ENCODE results near the gene AIFM1. TPM values are rescaled to one million over a fixed set of nuclear protein-coding genes. Genes with fewer than 3 reads are reported as not detected.

The AIFM1 gene
- polyA plus RNA-seq, 2 of the 4 experiments (the other 2 are of a cell fraction), result 90.2 to 103 TPM

GRCh38 chrX:130114141-130114588 lies 51.5 kb downstream of the AIFM1 start:
- FAIRE-seq (no peak), ATAC-seq (no peak), DNase-seq (ENCODE audit: low read depth in 1 of 2, low spot score in 1 of 2) (no peak)
- ChIA-PET CTCF (interaction anchor here (1.2 kb wide), 1 partner anchor 35 kb away, joined by 6 read pairs; no protein-coding TSS in a partner anchor), POLR2A (interaction anchor here (1.2 kb wide), 1 partner anchor 51 kb away, joined by 4 read pairs; the partner anchor contains the start of gene AIFM1)
- no peaks in the 10 kb centered on the region for H3K9me3 ChIP-seq
- WGBS (ENCODE audit: missing lambda C conversion rate), result 60% methylated on average over 9 of the region's 9 CpGs
- TF ChIP-seq ZSCAN20 (CRISPR knock-in tag; IDR thresholded peaks at IDR 0.05), result no peak
- TF ChIP-seq ESRRA (IDR thresholded peaks at IDR 0.05; ENCODE audit: borderline replicate concordance, low read length), result no peak
- TF ChIP-seq GATA3 (IDR thresholded peaks at IDR 0.05; ENCODE audit: borderline replicate concordance), result no peak
- no peak for TF ChIP-seq KDM1A (IDR thresholded peaks at IDR 0.05; ENCODE audit: low read depth)
- TF ChIP-seq USF2 (IDR thresholded peaks at IDR 0.05), result no peak
- no peak for TF ChIP-seq PBX3 (IDR thresholded peaks at IDR 0.05)
- TF ChIP-seq RFX5 (IDR thresholded peaks at IDR 0.05), result no peak
- TF ChIP-seq HOXA7 (CRISPR knock-in tag; IDR thresholded peaks at IDR 0.05), result no peak
- no peak for TF ChIP-seq ELK1 (IDR thresholded peaks at IDR 0.05; ENCODE audit: low read depth, low read length)
- TF ChIP-seq BCL3 (IDR thresholded peaks at IDR 0.05), result no peak
- no peak for TF ChIP-seq MAZ (IDR thresholded peaks at IDR 0.05; ENCODE audit: borderline replicate concordance, low read depth, low read length)
- no peak for TF ChIP-seq ZFP36 (IDR thresholded peaks at IDR 0.05; ENCODE audit: borderline replicate concordance, partially characterized antibody)
- no peak for TF ChIP-seq HES2 (IDR thresholded peaks at IDR 0.05)
- TF ChIP-seq CHD2 (IDR thresholded peaks at IDR 0.05; ENCODE audit: low read length, partially characterized antibody), result no peak
- H3K4me3 ChIP-seq, result no peak overlapping the region
- peak overlapping the region in 1 of 2 experiments; percentile 28; a peak in 1 of 6 replicates for H3K27ac ChIP-seq
- H3K4me1 ChIP-seq, result peaks cover 25% of the 10 kb centered on the region
- no peak overlapping the region for H3K4me2 ChIP-seq

GRCh38 chrX:130111220-130112154 lies 54.2 kb downstream of the AIFM1 start:
- H3K27ac ChIP-seq, result peak overlapping the region; percentile 85 to 98
- WGBS (ENCODE audit: missing lambda C conversion rate), result 76% methylated on average over 26 of the region's 43 CpGs
- no peak for FAIRE-seq
- H3K9me3 ChIP-seq, result no peaks in the 10 kb centered on the region
- CTCF ChIA-PET, result no interaction called here
- H3K4me2 ChIP-seq, result peak overlapping the region; percentile 99
- TF ChIP-seq CTCF (IDR thresholded peaks at IDR 0.05) (0 out of 3 replicates have a peak, but pooled peaks have one; percentile 1), ELK1 (IDR thresholded peaks at IDR 0.05; ENCODE audit: low read depth, low read length) (no peak), E2F6 (IDR thresholded peaks at IDR 0.05; ENCODE audit: borderline replicate concordance, low read depth) (peak; percentile 66), HEYL (CRISPR knock-in tag; IDR thresholded peaks at IDR 0.05) (no peak), KDM1A (IDR thresholded peaks at IDR 0.05; ENCODE audit: low read depth) (no peak), HDAC2 (IDR thresholded peaks at IDR 0.05) (no peak), CBX2 (IDR thresholded peaks at IDR 0.05; ENCODE audit: borderline replicate concordance, low read depth) (no peak), MAX (IDR thresholded peaks at IDR 0.05) (peak; percentile 16; the same call in 1 of the 2 replicates), CBX8 (IDR thresholded peaks at IDR 0.05) (no peak)
- peaks cover 33% of the 10 kb centered on the region for H3K4me1 ChIP-seq
- peak overlapping the region; percentile 98 for H3K4me3 ChIP-seq
- POLR2A ChIA-PET, result interaction anchor here (0.7 kb wide), 1 partner anchor 9 kb away, joined by 3 read pairs; no protein-coding TSS in a partner anchor
- peak in 1 of 2 experiments; percentile 3; a peak in 1 of 6 replicates for ATAC-seq
- DNase-seq (ENCODE audit: low read depth in 1 of 2, low spot score in 1 of 2), result peak in 1 of 2 experiments; percentile 10

All from A549 (cell line).